Measurements from ENCODE around the gene SLIT3.

SLIT3 gene

GRCh38 chr5:169289520-169289919 is 11.4 kb downstream of the SLIT3 start:
- H3K4me3 Mint-ChIP-seq: no peak overlapping the region
- H3K9me3 Mint-ChIP-seq: no peaks in the 10 kb centered on the region
- no peaks in the 10 kb centered on the region for H3K4me1 Mint-ChIP-seq (ENCODE audit: low read depth)
- H3K36me3 Mint-ChIP-seq (ENCODE audit: low read depth): no peaks in the 10 kb centered on the region
- intact Hi-C loops (cut with micrococcal nuclease): no loop called here
- H3K27ac Mint-ChIP-seq: no peak overlapping the region
- peaks cover 3% of the 10 kb centered on the region for H3K27me3 Mint-ChIP-seq

- H3K4me3 Mint-ChIP-seq: no peak overlapping the region
- no peak overlapping the region for H3K27ac Mint-ChIP-seq
- no peaks in the 10 kb centered on the region for H3K36me3 Mint-ChIP-seq (ENCODE audit: low read depth)
- no peaks in the 10 kb centered on the region for H3K9me3 Mint-ChIP-seq
- no peaks in the 10 kb centered on the region for H3K4me1 Mint-ChIP-seq (ENCODE audit: low read depth)
- intact Hi-C loops (cut with micrococcal nuclease): no loop called here
- peaks cover 3% of the 10 kb centered on the region for H3K27me3 Mint-ChIP-seq
These were observed 12.6 kb downstream of the SLIT3 start for GRCh38 chr5:169288066-169288930.

GRCh38 chr5:169287529-169287928 is 13.4 kb downstream of the SLIT3 start:
- no peaks in the 10 kb centered on the region for H3K4me1 Mint-ChIP-seq (ENCODE audit: low read depth)
- H3K4me3 Mint-ChIP-seq: no peak overlapping the region
- H3K9me3 Mint-ChIP-seq: no peaks in the 10 kb centered on the region
- intact Hi-C loops (cut with micrococcal nuclease): no loop called here
- no peaks in the 10 kb centered on the region for H3K27me3 Mint-ChIP-seq
- no peaks in the 10 kb centered on the region for H3K36me3 Mint-ChIP-seq (ENCODE audit: low read depth)
- no peak overlapping the region for H3K27ac Mint-ChIP-seq

GRCh38 chr5:169286572-169287300 is 14.2 kb downstream of the SLIT3 start:
- H3K4me1 Mint-ChIP-seq (ENCODE audit: low read depth): no peaks in the 10 kb centered on the region
- H3K9me3 Mint-ChIP-seq: no peaks in the 10 kb centered on the region
- no peaks in the 10 kb centered on the region for H3K36me3 Mint-ChIP-seq (ENCODE audit: low read depth)
- no peaks in the 10 kb centered on the region for H3K27me3 Mint-ChIP-seq
- intact Hi-C loops (cut with micrococcal nuclease): no loop called here
- H3K4me3 Mint-ChIP-seq: no peak overlapping the region
- H3K27ac Mint-ChIP-seq: no peak overlapping the region

GRCh38 chr5:169283887-169284286 is 17.1 kb downstream of the SLIT3 start:
- H3K9me3 Mint-ChIP-seq: no peaks in the 10 kb centered on the region
- no peaks in the 10 kb centered on the region for H3K4me1 Mint-ChIP-seq (ENCODE audit: low read depth)
- H3K36me3 Mint-ChIP-seq (ENCODE audit: low read depth): no peaks in the 10 kb centered on the region
- H3K4me3 Mint-ChIP-seq: no peak overlapping the region
- no peaks in the 10 kb centered on the region for H3K27me3 Mint-ChIP-seq
- H3K27ac Mint-ChIP-seq: no peak overlapping the region
- intact Hi-C loops (cut with micrococcal nuclease): no loop called here

GRCh38 chr5:169281625-169282024 is 19.3 kb downstream of the SLIT3 start:
- no peaks in the 10 kb centered on the region for H3K36me3 Mint-ChIP-seq (ENCODE audit: low read depth)
- no peaks in the 10 kb centered on the region for H3K27me3 Mint-ChIP-seq
- intact Hi-C loops (cut with micrococcal nuclease): no loop called here
- H3K27ac Mint-ChIP-seq: no peak overlapping the region
- no peaks in the 10 kb centered on the region for H3K9me3 Mint-ChIP-seq
- no peaks in the 10 kb centered on the region for H3K4me1 Mint-ChIP-seq (ENCODE audit: low read depth)
- no peak overlapping the region for H3K4me3 Mint-ChIP-seq

- H3K27ac Mint-ChIP-seq: no peak overlapping the region
- H3K9me3 Mint-ChIP-seq: no peaks in the 10 kb centered on the region
- no peaks in the 10 kb centered on the region for H3K27me3 Mint-ChIP-seq
- no peak overlapping the region for H3K4me3 Mint-ChIP-seq
- H3K36me3 Mint-ChIP-seq (ENCODE audit: low read depth): no peaks in the 10 kb centered on the region
- intact Hi-C loops (cut with micrococcal nuclease): no loop called here
- no peaks in the 10 kb centered on the region for H3K4me1 Mint-ChIP-seq (ENCODE audit: low read depth)
These were observed 20.2 kb downstream of the SLIT3 start for GRCh38 chr5:169280696-169281095.

- Mint-ChIP-seq H3K9me3 (no peaks in the 10 kb centered on the region), H3K4me3 (no peak overlapping the region), H3K4me1 (ENCODE audit: low read depth) (no peaks in the 10 kb centered on the region), H3K27me3 (no peaks in the 10 kb centered on the region), H3K27ac (no peak overlapping the region), H3K36me3 (ENCODE audit: low read depth) (no peaks in the 10 kb centered on the region)
- intact Hi-C loops (cut with micrococcal nuclease): no loop called here
These were observed 20.7 kb downstream of the SLIT3 start for GRCh38 chr5:169280286-169280685.

GRCh38 chr5:169279125-169279524 is 21.8 kb downstream of the SLIT3 start:
- no peak overlapping the region for H3K4me3 Mint-ChIP-seq
- no peak overlapping the region for H3K27ac Mint-ChIP-seq
- intact Hi-C loops (cut with micrococcal nuclease): no loop called here
- no peaks in the 10 kb centered on the region for H3K4me1 Mint-ChIP-seq (ENCODE audit: low read depth)
- H3K36me3 Mint-ChIP-seq (ENCODE audit: low read depth): no peaks in the 10 kb centered on the region
- no peaks in the 10 kb centered on the region for H3K9me3 Mint-ChIP-seq
- no peaks in the 10 kb centered on the region for H3K27me3 Mint-ChIP-seq

- no peaks in the 10 kb centered on the region for H3K9me3 Mint-ChIP-seq
- H3K27ac Mint-ChIP-seq: no peak overlapping the region
- no peaks in the 10 kb centered on the region for H3K36me3 Mint-ChIP-seq (ENCODE audit: low read depth)
- no peaks in the 10 kb centered on the region for H3K27me3 Mint-ChIP-seq
- H3K4me1 Mint-ChIP-seq (ENCODE audit: low read depth): no peaks in the 10 kb centered on the region
- intact Hi-C loops (cut with micrococcal nuclease): no loop called here
- H3K4me3 Mint-ChIP-seq: no peak overlapping the region
These were observed 27.1 kb downstream of the SLIT3 start for GRCh38 chr5:169273881-169274280.

GRCh38 chr5:169273451-169273850 is 27.5 kb downstream of the SLIT3 start:
- Mint-ChIP-seq H3K36me3 (ENCODE audit: low read depth) (no peaks in the 10 kb centered on the region), H3K4me1 (ENCODE audit: low read depth) (no peaks in the 10 kb centered on the region), H3K4me3 (no peak overlapping the region), H3K27me3 (no peaks in the 10 kb centered on the region), H3K27ac (no peak overlapping the region), H3K9me3 (no peaks in the 10 kb centered on the region)
- intact Hi-C loops (cut with micrococcal nuclease): no loop called here

GRCh38 chr5:169272731-169273427 is 28.1 kb downstream of the SLIT3 start:
- H3K9me3 Mint-ChIP-seq: no peaks in the 10 kb centered on the region
- no peak overlapping the region for H3K27ac Mint-ChIP-seq
- no peaks in the 10 kb centered on the region for H3K4me1 Mint-ChIP-seq (ENCODE audit: low read depth)
- H3K4me3 Mint-ChIP-seq: no peak overlapping the region
- intact Hi-C loops (cut with micrococcal nuclease): no loop called here
- H3K36me3 Mint-ChIP-seq (ENCODE audit: low read depth): no peaks in the 10 kb centered on the region
- H3K27me3 Mint-ChIP-seq: no peaks in the 10 kb centered on the region

GRCh38 chr5:169272111-169272510 is 28.8 kb downstream of the SLIT3 start:
- intact Hi-C loops (cut with micrococcal nuclease): no loop called here
- no peak overlapping the region for H3K4me3 Mint-ChIP-seq
- H3K4me1 Mint-ChIP-seq (ENCODE audit: low read depth): no peaks in the 10 kb centered on the region
- H3K27ac Mint-ChIP-seq: no peak overlapping the region
- no peaks in the 10 kb centered on the region for H3K27me3 Mint-ChIP-seq
- no peaks in the 10 kb centered on the region for H3K9me3 Mint-ChIP-seq
- H3K36me3 Mint-ChIP-seq (ENCODE audit: low read depth): no peaks in the 10 kb centered on the region

GRCh38 chr5:169270827-169271226 is 30.1 kb downstream of the SLIT3 start:
- intact Hi-C loops (cut with micrococcal nuclease): no loop called here
- Mint-ChIP-seq H3K27me3 (no peaks in the 10 kb centered on the region), H3K4me1 (ENCODE audit: low read depth) (no peaks in the 10 kb centered on the region), H3K9me3 (no peaks in the 10 kb centered on the region), H3K36me3 (ENCODE audit: low read depth) (no peaks in the 10 kb centered on the region), H3K27ac (no peak overlapping the region), H3K4me3 (no peak overlapping the region)
